AG10803 (cell line): ENCODE results near the gene OCRL.

Experiments
- DNase-seq: peaks from one replicate; pipeline ENCODE4 v3.0.0; 2010; ENCODE audit warnings: low read depth
- H3K4me3 ChIP-seq: 2 replicates; pipeline ENCODE4 v1.5.1; 2011; ENCODE audit warnings: mild to moderate bottlenecking, low read length, control low read depth
- TF ChIP-seq, protein P1 (sequence below): conservative IDR thresholded peaks from 2 replicates; pipeline ENCODE4 v1.5.1; 2011; ENCODE audit warnings: mild to moderate bottlenecking, low read length, control low read depth, inconsistent platforms

OCRL gene

GRCh38 chrX:129597905-129598304 lies 57.8 kb downstream of the OCRL start:
- TF ChIP-seq, protein P1, sequence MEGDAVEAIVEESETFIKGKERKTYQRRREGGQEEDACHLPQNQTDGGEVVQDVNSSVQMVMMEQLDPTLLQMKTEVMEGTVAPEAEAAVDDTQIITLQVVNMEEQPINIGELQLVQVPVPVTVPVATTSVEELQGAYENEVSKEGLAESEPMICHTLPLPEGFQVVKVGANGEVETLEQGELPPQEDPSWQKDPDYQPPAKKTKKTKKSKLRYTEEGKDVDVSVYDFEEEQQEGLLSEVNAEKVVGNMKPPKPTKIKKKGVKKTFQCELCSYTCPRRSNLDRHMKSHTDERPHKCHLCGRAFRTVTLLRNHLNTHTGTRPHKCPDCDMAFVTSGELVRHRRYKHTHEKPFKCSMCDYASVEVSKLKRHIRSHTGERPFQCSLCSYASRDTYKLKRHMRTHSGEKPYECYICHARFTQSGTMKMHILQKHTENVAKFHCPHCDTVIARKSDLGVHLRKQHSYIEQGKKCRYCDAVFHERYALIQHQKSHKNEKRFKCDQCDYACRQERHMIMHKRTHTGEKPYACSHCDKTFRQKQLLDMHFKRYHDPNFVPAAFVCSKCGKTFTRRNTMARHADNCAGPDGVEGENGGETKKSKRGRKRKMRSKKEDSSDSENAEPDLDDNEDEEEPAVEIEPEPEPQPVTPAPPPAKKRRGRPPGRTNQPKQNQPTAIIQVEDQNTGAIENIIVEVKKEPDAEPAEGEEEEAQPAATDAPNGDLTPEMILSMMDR = no peak
- no peak for DNase-seq
- no peak overlapping the region for H3K4me3 ChIP-seq

GRCh38 chrX:129599499-129599898 lies 59.4 kb downstream of the OCRL start:
- H3K4me3 ChIP-seq = no peak overlapping the region
- DNase-seq = no peak
- TF ChIP-seq, protein P1 = no peak

GRCh38 chrX:129599996-129600395 lies 59.9 kb downstream of the OCRL start:
- TF ChIP-seq, protein P1 = no peak
- no peak for DNase-seq
- H3K4me3 ChIP-seq = no peak overlapping the region

DNA sequence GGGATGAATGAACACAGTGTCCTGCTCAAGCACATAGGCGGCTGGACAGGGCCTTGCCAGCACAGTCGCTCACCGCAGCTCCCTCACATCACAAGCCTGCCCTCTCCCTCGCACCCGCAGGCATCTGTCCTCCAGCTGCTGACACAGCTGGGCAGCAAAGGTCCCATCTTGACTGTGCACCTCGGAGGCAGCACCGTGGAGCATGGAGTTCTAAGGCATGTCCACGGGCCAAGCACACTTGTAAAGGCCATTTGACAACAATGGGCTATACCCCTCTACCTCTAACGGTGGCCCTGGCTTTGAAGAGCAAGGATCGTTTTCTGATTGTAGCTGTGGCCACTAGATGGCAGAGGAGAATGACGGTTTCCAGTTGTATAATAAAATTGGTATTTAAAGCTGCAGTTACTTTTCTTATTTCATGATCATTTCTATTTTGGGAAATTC lies 60.9 kb downstream of the OCRL start:
- no peak overlapping the region for H3K4me3 ChIP-seq
- peak; percentile 22 for DNase-seq

DNA sequence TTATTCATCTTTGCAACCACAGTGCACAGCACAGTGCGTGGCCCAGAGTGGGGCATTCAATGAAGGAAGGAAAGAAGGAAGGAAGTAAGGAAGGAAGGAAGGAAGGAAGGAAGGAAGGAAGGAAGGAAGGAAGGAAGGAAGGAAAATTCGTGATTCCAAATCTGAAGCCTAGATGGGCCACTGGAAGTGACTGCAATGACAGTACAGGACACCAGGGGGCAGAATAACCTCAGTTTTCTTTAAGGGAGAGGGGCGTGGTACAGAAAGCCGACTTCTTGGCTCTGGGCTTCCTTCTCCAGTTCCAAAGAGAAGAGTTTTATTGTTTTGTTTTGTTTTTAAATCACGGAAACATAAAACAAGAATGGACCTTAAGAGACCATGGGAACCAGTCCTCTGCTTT lies 66.9 kb downstream of the OCRL start:
- TF ChIP-seq, protein P1 = peak; percentile 70
- DNase-seq = peak; percentile 36
- H3K4me3 ChIP-seq = no peak overlapping the region

More for the DNA sequence above, 60.9 kb downstream of the OCRL start:
- TF ChIP-seq, protein P1 = peak; percentile 64

DNA sequence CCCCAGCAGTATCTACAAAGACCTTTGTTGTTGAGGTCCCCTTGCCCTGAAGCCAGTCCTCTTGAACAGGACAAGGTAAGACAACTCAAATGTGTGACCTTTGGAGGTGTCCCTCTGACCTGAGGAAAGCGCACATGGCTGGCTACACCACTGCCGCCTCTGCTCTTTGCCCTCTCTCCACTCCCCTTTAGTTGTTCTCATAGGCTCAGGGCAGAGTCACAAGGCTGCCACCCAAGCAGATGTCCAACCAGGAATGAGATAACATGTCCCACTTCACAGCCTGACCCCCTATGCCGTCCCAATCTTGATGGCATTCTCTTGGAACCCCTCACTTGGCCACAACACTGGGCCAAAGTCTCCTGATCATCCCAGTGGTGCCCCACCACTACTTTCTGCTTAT lies 68.4 kb downstream of the OCRL start:
- TF ChIP-seq, protein P1 = no peak
- no peak for DNase-seq
- H3K4me3 ChIP-seq = no peak overlapping the region

DNA sequence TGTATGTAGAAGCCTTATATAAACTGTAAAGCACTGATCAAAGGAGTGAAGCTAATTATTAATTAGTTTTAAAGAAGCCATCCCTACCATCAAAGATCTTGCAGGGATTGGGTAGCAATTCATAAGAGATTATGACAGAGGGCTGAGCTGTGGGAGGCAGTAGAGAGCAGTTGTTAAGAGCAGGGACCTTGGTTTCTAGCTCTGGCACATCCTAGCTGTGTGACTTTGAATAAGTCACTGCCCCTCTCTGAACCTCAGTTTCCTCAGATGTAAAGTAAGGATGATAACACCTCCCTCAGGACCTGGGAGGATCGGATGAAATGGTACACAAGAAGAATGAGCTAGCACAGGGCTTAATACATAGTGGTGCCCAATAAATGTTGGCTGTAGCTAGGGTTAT lies 69.3 kb downstream of the OCRL start:
- TF ChIP-seq, protein P1 = 0 out of 2 replicates have a peak, but pooled peaks have one; percentile 14
- no peak for DNase-seq
- H3K4me3 ChIP-seq = no peak overlapping the region
